IMR-90 (cell line): ENCODE data around the gene HOXD9. TPM values are rescaled to one million over a fixed set of nuclear protein-coding genes. Genes with fewer than 3 reads are reported as not detected.

Experiments
- ATAC-seq: fragments of 200-7000 bp; cut with Tn5 transposase; 2 replicates; pipeline ENCODE4 v1.9.1; 2020; ENCODE audit warnings: low read depth, mild to moderate bottlenecking, moderate library complexity
- BruUV-seq: library from RNA; stranded (reverse); fragments of 400-500 nt; replicated peaks from 2 replicates; lab custom pipeline; 2021; lab: Mats Ljungman, UMichigan
- CTCF ChIA-PET: fragments of 300-600 bp; formaldehyde crosslinking; extraction: SDS; loops from one replicate; lab custom pipeline; 2021; ENCODE audit warnings: antibody characterized with exemption; lab: Yijun Ruan, JAX
- POLR2A ChIA-PET: fragments of 300-600 bp; sonication (Branson Sonifier 250); formaldehyde crosslinking; loops from one replicate; lab custom pipeline; 2022; ENCODE audit warnings: antibody characterized with exemption; ENCODE audit not compliant: unreplicated experiment; lab: Charles Lee
- DNase-seq: peaks from one replicate; pipeline ENCODE4 v3.0.0; 2013
- H2AFZ ChIP-seq: replicated peaks from 2 replicates; pipeline ENCODE3; 2013; ENCODE audit warnings: low read length, mild to moderate bottlenecking; ENCODE audit not compliant: poor library complexity
- H2AK5ac ChIP-seq: 2 replicates; pipeline ENCODE4 v1.6.1; 2013; ENCODE audit warnings: low read depth, low read length, inconsistent platforms
- H2AK9ac ChIP-seq: replicated peaks from 2 replicates; pipeline ENCODE3; 2013; ENCODE audit warnings: mild to moderate bottlenecking, low read depth, low read length, moderate library complexity; ENCODE audit not compliant: poor library complexity
- H2BK120ac ChIP-seq: 2 replicates; pipeline ENCODE4 v1.6.1; 2013; ENCODE audit warnings: low read depth, low read length, inconsistent platforms
- H2BK15ac ChIP-seq: 3 replicates; pipeline ENCODE4 v1.6.1; 2013; ENCODE audit warnings: low read depth, low read length, inconsistent platforms
- H2BK20ac ChIP-seq: 2 replicates; pipeline ENCODE4 v1.6.1; 2013; ENCODE audit warnings: low read depth, mild to moderate bottlenecking, inconsistent platforms, low read length, moderate library complexity
- H2BK5ac ChIP-seq: 2 replicates; pipeline ENCODE4 v1.6.1; 2013; ENCODE audit warnings: mild to moderate bottlenecking, low read depth, low read length, inconsistent platforms; ENCODE audit not compliant: poor library complexity, severe bottlenecking
- H3K14ac ChIP-seq: replicated peaks from 2 replicates; pipeline ENCODE4 v1.6.1; 2013; ENCODE audit warnings: low read depth, low read length, inconsistent platforms
- H3K18ac ChIP-seq: 2 replicates; pipeline ENCODE4 v1.6.1; 2013; ENCODE audit warnings: low read depth, low read length, control low read depth
- H3K23ac ChIP-seq: 2 replicates; pipeline ENCODE4 v1.6.1; 2013; ENCODE audit warnings: low read depth, low read length, inconsistent platforms
- H3K27ac ChIP-seq: 2 replicates; pipeline ENCODE4 v1.5.1; 2013; ENCODE audit warnings: mild to moderate bottlenecking, control low read depth, low read length; ENCODE audit not compliant: insufficient read depth
- H3K27me3 ChIP-seq: 2 replicates; pipeline ENCODE4 v1.6.1; 2013; ENCODE audit warnings: low read length; ENCODE audit not compliant: control insufficient read depth, insufficient read depth
- H3K36me3 ChIP-seq: 2 replicates; pipeline ENCODE4 v1.6.1; 2013; ENCODE audit warnings: low read length, mixed read lengths; ENCODE audit not compliant: control insufficient read depth, insufficient read depth
- H3K4ac ChIP-seq: 2 replicates; pipeline ENCODE4 v1.6.1; 2013; ENCODE audit warnings: low read depth, low read length, inconsistent platforms
- H3K4me1 ChIP-seq: 2 replicates; pipeline ENCODE4 v1.6.1; 2013; ENCODE audit warnings: low read length, mixed read lengths; ENCODE audit not compliant: control insufficient read depth, insufficient read depth
- H3K4me2 ChIP-seq: 2 replicates; pipeline ENCODE4 v1.6.1; 2013; ENCODE audit warnings: low read depth, mild to moderate bottlenecking, control low read depth, low read length, moderate library complexity
- H3K4me3 ChIP-seq: 2 replicates; pipeline ENCODE4 v1.5.1; 2013; ENCODE audit warnings: low read depth, mild to moderate bottlenecking, control low read depth, low read length, moderate library complexity; ENCODE audit not compliant: insufficient read depth
- H3K56ac ChIP-seq: 2 replicates; pipeline ENCODE4 v1.6.1; 2013; ENCODE audit warnings: low read length, inconsistent platforms; ENCODE audit not compliant: insufficient read depth; ENCODE audit errors: extremely low read depth
- H3K79me1 ChIP-seq, 2 experiments: 2 replicates each; pipeline ENCODE4 v1.6.1; 2013; ENCODE audit warnings: low read length in 2 of 2, inconsistent platforms in 1 of 2, low read depth in 1 of 2
- H3K9ac ChIP-seq: 2 replicates; pipeline ENCODE4 v1.6.1; 2013; ENCODE audit warnings: low read depth, low read length, control low read depth
- H3K9me1 ChIP-seq: 2 replicates; pipeline ENCODE4 v1.6.1; 2013; ENCODE audit warnings: low read length, inconsistent platforms; ENCODE audit not compliant: insufficient read depth
- H3K9me3 ChIP-seq: 2 replicates; pipeline ENCODE4 v1.6.1; 2013; ENCODE audit warnings: low read length; ENCODE audit not compliant: control insufficient read depth, insufficient read depth
- H4K20me1 ChIP-seq: 2 replicates; pipeline ENCODE4 v1.6.1; 2013; ENCODE audit warnings: low read length, inconsistent platforms; ENCODE audit not compliant: insufficient read depth
- H4K5ac ChIP-seq: 2 replicates; pipeline ENCODE4 v1.6.1; 2013; ENCODE audit warnings: mild to moderate bottlenecking, low read depth, low read length, control low read depth
- H4K8ac ChIP-seq, 2 experiments: 2 replicates each; pipeline ENCODE4 v1.6.1; 2013; ENCODE audit warnings: low read depth in 2 of 2, low read length in 2 of 2, control low read depth in 1 of 2, inconsistent platforms in 1 of 2
- H4K91ac ChIP-seq: 2 replicates; pipeline ENCODE4 v1.6.1; 2013; ENCODE audit warnings: low read depth, low read length, inconsistent platforms; ENCODE audit not compliant: insufficient read depth
- CEBPB ChIP-seq: IDR thresholded peaks from 2 replicates; pipeline ENCODE4 v1.6.1; 2012; ENCODE audit warnings: low read depth, low read length, improper control_type of control experiment
- CHD1 ChIP-seq: IDR thresholded peaks from 2 replicates; pipeline ENCODE4 v1.6.1; 2012; ENCODE audit warnings: low read depth, low read length, improper control_type of control experiment
- FOS ChIP-seq: fragments of 150-350 bp; IDR thresholded peaks from 2 replicates; pipeline ENCODE4 v1.6.1; 2016; ENCODE audit warnings: low read depth, low read length
- MAFK ChIP-seq: IDR thresholded peaks from 2 replicates; pipeline ENCODE4 v1.6.1; 2012; ENCODE audit warnings: low read depth, low read length, improper control_type of control experiment
- MAZ ChIP-seq: IDR thresholded peaks from 2 replicates; pipeline ENCODE4 v1.6.1; 2012; ENCODE audit warnings: low read depth, mild to moderate bottlenecking, low read length, improper control_type of control experiment, moderate library complexity, borderline replicate concordance
- MXI1 ChIP-seq: IDR thresholded peaks from 2 replicates; pipeline ENCODE4 v1.6.1; 2012; ENCODE audit warnings: low read depth, mild to moderate bottlenecking, low read length, moderate library complexity, borderline replicate concordance
- NFE2L2 ChIP-seq: fragments of 150-350 bp; IDR thresholded peaks from 2 replicates; pipeline ENCODE4 v1.6.1; 2016; ENCODE audit warnings: low read depth, mild to moderate bottlenecking, low read length
- RAD21 ChIP-seq: IDR thresholded peaks from 2 replicates; pipeline ENCODE4 v1.6.1; 2012; ENCODE audit warnings: low read length, improper control_type of control experiment
- RCOR1 ChIP-seq: IDR thresholded peaks from 2 replicates; pipeline ENCODE4 v1.6.1; 2012; ENCODE audit warnings: mild to moderate bottlenecking, low read length, improper control_type of control experiment; ENCODE audit not compliant: insufficient replicate concordance
- SMC3 ChIP-seq: fragments of 150-350 bp; IDR thresholded peaks from 2 replicates; pipeline ENCODE4 v1.6.1; 2016; ENCODE audit warnings: low read depth, mild to moderate bottlenecking, antibody characterized with exemption, low read length, moderate library complexity
- WGBS, 2 experiments: methylation state at CpG; one replicate each; pipeline versions ENCODE4 v1.1.5 to v1.1.7; 2013; ENCODE audit warnings: missing lambda C conversion rate in 2 of 2; ENCODE audit not compliant: insufficient read length in 1 of 2; ENCODE audit errors: extremely low coverage in 2 of 2; 5-methylcytosine and 5-hydroxymethylcytosine counted together
- dilution Hi-C: fragments of 300-500 bp; cut with HindIII; formaldehyde crosslinking; loops from one replicate; pipeline ENCODE4 v1.14.3; 2018; ENCODE audit warnings: low sequenced_read_pairs; ENCODE audit not compliant: unreplicated experiment
- in situ Hi-C: fragments of 300-500 bp; cut with MboI; formaldehyde crosslinking; loops from 3 replicates; pipeline ENCODE4 v1.14.3; 2019; ENCODE audit warnings: low sequenced_read_pairs, inconsistent platforms, mixed read lengths
- intact Hi-C: fragments of 100-400 bp; cut with micrococcal nuclease; formaldehyde crosslinking; loops from 2 replicates; pipeline ENCODE4 v1.10.0; 2022
- polyA plus RNA-seq, 3 experiments: library from polyadenylated mRNA; depleted of rRNA; stranded (reverse); fragments of >200 nt; gene quantifications; 2 replicates each; pipeline ENCODE4 v1.2.3, GENCODE V29; 2012; ENCODE audit warnings: low replicate concordance in 1 of 3
- total RNA-seq: library from RNA; depleted of rRNA; stranded (reverse); fragments of >200 nt; gene quantifications from 2 replicates; pipeline ENCODE4 v1.2.3, GENCODE V29; 2012
- TF ChIP-seq, protein P1 (sequence below): fragments of 150-350 bp; IDR thresholded peaks from 2 replicates; pipeline ENCODE4 v1.6.1; 2017; ENCODE audit warnings: mild to moderate bottlenecking, antibody characterized with exemption, low read length, low read depth

HOXD9 gene
- total and polyA plus RNA-seq, 2 of the 4 experiments (the other 2 are of a cell fraction): not detected

DNA sequence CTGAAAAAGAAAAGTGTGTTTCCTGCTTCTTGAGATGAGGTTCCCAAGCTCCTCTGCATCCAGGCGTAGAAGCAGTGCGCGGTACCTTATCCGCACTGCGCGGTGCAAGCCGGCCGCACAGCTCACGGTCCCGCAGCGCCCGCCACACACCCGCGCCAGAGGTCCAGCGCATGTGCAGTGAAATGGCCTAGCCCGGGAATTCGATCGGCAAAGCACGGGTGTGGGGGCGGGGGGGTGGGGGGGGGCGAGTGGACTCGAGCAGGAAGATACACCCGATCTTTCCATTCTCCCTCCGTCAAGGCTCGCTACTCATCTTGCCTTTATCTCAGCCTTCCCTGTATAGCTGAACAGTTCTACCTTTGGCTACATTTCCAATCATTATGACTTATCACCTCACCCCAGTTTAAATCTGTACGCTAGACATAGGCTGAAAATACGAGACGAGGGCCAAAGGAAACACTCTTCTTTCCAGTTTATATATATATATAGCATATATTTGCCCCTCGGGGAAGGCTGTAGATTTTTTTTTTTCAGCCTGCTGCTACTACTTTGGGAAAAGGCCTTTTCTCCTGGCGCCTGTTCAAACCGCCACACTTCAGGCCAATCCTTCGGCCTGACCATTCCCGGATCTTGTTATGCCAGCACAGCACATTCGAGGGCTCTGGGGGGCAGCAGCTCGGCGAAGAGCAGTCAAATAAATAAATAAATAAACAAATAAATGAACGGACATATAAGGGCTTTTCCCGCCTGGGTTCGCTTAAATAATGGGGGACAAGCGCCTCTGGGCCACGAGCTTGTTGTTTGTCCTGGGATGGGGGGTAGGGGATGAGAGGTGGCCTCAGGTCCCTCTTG, 17.4 kb downstream of the HOXD9 start:
- Histone ChIP-seq H3K4me1 (no peaks in the 10 kb centered on the region), H4K20me1 (no peaks in the 10 kb centered on the region), H2AK9ac (no peak overlapping the region), H2AFZ (peak overlapping the region; percentile 88), H2BK20ac (no peak overlapping the region), H3K27ac (no peak overlapping the region), H3K56ac (no peak overlapping the region), H3K27me3 (peaks cover 74% of the 10 kb centered on the region), H4K5ac (no peak overlapping the region), H3K36me3 (no peaks in the 10 kb centered on the region), H3K18ac (no peak overlapping the region), H3K9me1 (no peaks in the 10 kb centered on the region), H2BK15ac (no peak overlapping the region), H3K79me1 (no peaks in the 10 kb centered on the region), H4K8ac (no peak overlapping the region), H2AK5ac (no peak overlapping the region), H3K9me3 (peaks cover 3% of the 10 kb centered on the region), H3K23ac (no peak overlapping the region), H2BK120ac (no peak overlapping the region), H3K9ac (no peak overlapping the region), H3K4ac (no peak overlapping the region), H4K91ac (no peak overlapping the region), H3K14ac (no peak overlapping the region), H3K4me3 (peak overlapping the region; percentile 50), H3K4me2 (peak overlapping the region; percentile 79), H2BK5ac (no peak overlapping the region)
- intact Hi-C loops (loop anchor here (1.0 to 2.0 kb wide), 4 partner anchors 315 to 675 kb away; no protein-coding TSS in a partner anchor), dilution Hi-C loops (no loop called here), in situ Hi-C loops (loop anchor here (5.0 kb wide), 1 partner anchor 412 kb away; no protein-coding TSS in a partner anchor)
- no CpG with 5 or more reads among the region's 41 CpGs for WGBS, 2 experiments
- DNase-seq (no peak), ATAC-seq (no peak)
- no peak for TF ChIP-seq MAZ
- no peak for TF ChIP-seq RCOR1
- TF ChIP-seq FOS: no peak
- TF ChIP-seq RAD21: no peak
- TF ChIP-seq, protein P1, sequence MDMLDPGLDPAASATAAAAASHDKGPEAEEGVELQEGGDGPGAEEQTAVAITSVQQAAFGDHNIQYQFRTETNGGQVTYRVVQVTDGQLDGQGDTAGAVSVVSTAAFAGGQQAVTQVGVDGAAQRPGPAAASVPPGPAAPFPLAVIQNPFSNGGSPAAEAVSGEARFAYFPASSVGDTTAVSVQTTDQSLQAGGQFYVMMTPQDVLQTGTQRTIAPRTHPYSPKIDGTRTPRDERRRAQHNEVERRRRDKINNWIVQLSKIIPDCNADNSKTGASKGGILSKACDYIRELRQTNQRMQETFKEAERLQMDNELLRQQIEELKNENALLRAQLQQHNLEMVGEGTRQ: no peak
- TF ChIP-seq CHD1: no peak
- TF ChIP-seq CEBPB: no peak
- TF ChIP-seq MXI1: no peak
- TF ChIP-seq NFE2L2: no peak
- TF ChIP-seq SMC3: no peak
- TF ChIP-seq MAFK: no peak
- no TSS peak for BruUV-seq
- CTCF ChIA-PET: interaction anchor here (0.5 to 2.5 kb wide), 23 partner anchors 8 to 1199 kb away, joined by 3 to 24 read pairs (median 4); no protein-coding TSS in a partner anchor
- POLR2A ChIA-PET: no interaction called here
